HEK293 (cell line): ENCODE data around the gene NCBP2.
A peak's percentile ranks its signal among the peaks of the same experiment; 100 is the strongest.

Experiments used
- ATF2 ChIP-seq: fragments of 450-650 bp; formaldehyde crosslinking; IDR thresholded peaks from 2 replicates; pipeline ENCODE4 v1.5.1; 2016; ENCODE audit warnings: missing biosample characterization, missing genetic modification characterization, low read depth
- CTCF ChIP-seq: fragments of 450-650 bp; formaldehyde crosslinking; IDR thresholded peaks from 2 replicates; pipeline ENCODE4 v1.5.1; 2016; ENCODE audit warnings: missing biosample characterization, missing genetic modification characterization
- ELK4 ChIP-seq: IDR thresholded peaks from 2 replicates; pipeline ENCODE4 v1.6.1; 2011; ENCODE audit warnings: mild to moderate bottlenecking, low read depth, low read length, borderline replicate concordance
- GLIS2 ChIP-seq: fragments of 450-650 bp; formaldehyde crosslinking; IDR thresholded peaks from 2 replicates; pipeline ENCODE4 v1.5.1; 2016; ENCODE audit warnings: missing biosample characterization, missing genetic modification characterization
- INSM2 ChIP-seq: fragments of 450-650 bp; formaldehyde crosslinking; IDR thresholded peaks from 2 replicates; pipeline ENCODE4 v1.5.1; 2016; ENCODE audit warnings: missing biosample characterization, missing genetic modification characterization
- KLF8 ChIP-seq: fragments of 450-650 bp; formaldehyde crosslinking; IDR thresholded peaks from 2 replicates; pipeline ENCODE4 v1.5.1; 2016; ENCODE audit warnings: missing biosample characterization, missing genetic modification characterization
- MZF1 ChIP-seq: fragments of 450-650 bp; formaldehyde crosslinking; IDR thresholded peaks from 2 replicates; pipeline ENCODE4 v1.5.1; 2017; ENCODE audit warnings: missing biosample characterization, missing genetic modification characterization, borderline replicate concordance
- PRDM10 ChIP-seq: fragments of 450-650 bp; formaldehyde crosslinking; IDR thresholded peaks from 2 replicates; pipeline ENCODE4 v1.5.1; 2016; ENCODE audit warnings: missing biosample characterization, missing genetic modification characterization
- SCRT2 ChIP-seq: fragments of 450-650 bp; formaldehyde crosslinking; IDR thresholded peaks from 2 replicates; pipeline ENCODE4 v1.5.1; 2016; ENCODE audit warnings: missing biosample characterization, missing genetic modification characterization
- SP7 ChIP-seq: fragments of 450-650 bp; formaldehyde crosslinking; IDR thresholded peaks from 2 replicates; pipeline ENCODE4 v1.5.1; 2016; ENCODE audit warnings: missing biosample characterization, missing genetic modification characterization
- TCF7L2 ChIP-seq: IDR thresholded peaks from 2 replicates; pipeline ENCODE4 v1.6.1; 2011; ENCODE audit warnings: low read depth, mild to moderate bottlenecking, inconsistent platforms, low read length, moderate library complexity, borderline replicate concordance
- ZEB2 ChIP-seq: fragments of 450-650 bp; formaldehyde crosslinking; IDR thresholded peaks from 2 replicates; pipeline ENCODE4 v1.5.1; 2016; ENCODE audit warnings: missing biosample characterization, missing genetic modification characterization
- ZFP3 ChIP-seq: fragments of 450-650 bp; formaldehyde crosslinking; IDR thresholded peaks from 2 replicates; pipeline ENCODE4 v1.5.1; 2016; ENCODE audit warnings: low read depth, missing biosample characterization, missing genetic modification characterization
- ZFP69B ChIP-seq: fragments of 450-650 bp; formaldehyde crosslinking; IDR thresholded peaks from 2 replicates; pipeline ENCODE4 v1.5.1; 2016; ENCODE audit warnings: missing biosample characterization, missing genetic modification characterization
- ZNF146 ChIP-seq: fragments of 450-650 bp; formaldehyde crosslinking; IDR thresholded peaks from 2 replicates; pipeline ENCODE4 v1.5.1; 2016; ENCODE audit warnings: missing biosample characterization, missing genetic modification characterization
- ZNF16 ChIP-seq: fragments of 450-650 bp; formaldehyde crosslinking; IDR thresholded peaks from 2 replicates; pipeline ENCODE4 v1.5.1; 2016; ENCODE audit warnings: low read depth, missing biosample characterization, missing genetic modification characterization
- ZNF19 ChIP-seq: fragments of 450-650 bp; formaldehyde crosslinking; IDR thresholded peaks from 2 replicates; pipeline ENCODE4; 2016; ENCODE audit warnings: missing biosample characterization, missing genetic modification characterization, low read depth
- ZNF324 ChIP-seq: fragments of 450-650 bp; formaldehyde crosslinking; IDR thresholded peaks from 2 replicates; pipeline ENCODE4 v1.5.1; 2016; ENCODE audit warnings: missing biosample characterization, missing genetic modification characterization
- ZNF362 ChIP-seq: fragments of 450-650 bp; formaldehyde crosslinking; IDR thresholded peaks from 2 replicates; pipeline ENCODE4 v1.5.1; 2016; ENCODE audit warnings: missing biosample characterization, missing genetic modification characterization
- ZNF398 ChIP-seq: fragments of 450-650 bp; formaldehyde crosslinking; IDR thresholded peaks from 2 replicates; pipeline ENCODE4 v1.5.1; 2017; ENCODE audit warnings: missing biosample characterization, missing genetic modification characterization
- ZNF473 ChIP-seq: fragments of 450-650 bp; formaldehyde crosslinking; IDR thresholded peaks from 2 replicates; pipeline ENCODE4 v1.5.1; 2017; ENCODE audit warnings: missing biosample characterization, missing genetic modification characterization
- ZNF48 ChIP-seq: fragments of 450-650 bp; formaldehyde crosslinking; IDR thresholded peaks from 2 replicates; pipeline ENCODE4 v1.5.1; 2016; ENCODE audit warnings: missing biosample characterization, missing genetic modification characterization
- ZNF571 ChIP-seq: fragments of 450-650 bp; formaldehyde crosslinking; IDR thresholded peaks from 2 replicates; pipeline ENCODE4 v1.5.0; 2017; ENCODE audit warnings: missing biosample characterization, missing genetic modification characterization
- ZNF664 ChIP-seq: fragments of 450-650 bp; formaldehyde crosslinking; IDR thresholded peaks from 2 replicates; pipeline ENCODE4 v1.5.1; 2016; ENCODE audit warnings: missing biosample characterization, missing genetic modification characterization
- ZSCAN5A ChIP-seq: fragments of 450-650 bp; formaldehyde crosslinking; IDR thresholded peaks from 2 replicates; pipeline ENCODE4 v1.5.1; 2016; ENCODE audit warnings: missing biosample characterization, missing genetic modification characterization

The NCBP2 gene

GRCh38 chr3:196942226-196942914 is at the start of gene NCBP2 (continued):
- TF ChIP-seq MZF1 (tag by site-specific recombination), result no peak
- no peak for TF ChIP-seq SCRT2
- peak; percentile 86 for TF ChIP-seq ATF2 (tag by site-specific recombination)
- TF ChIP-seq ZFP3, result 0 out of 2 replicates have a peak, but pooled peaks have one; percentile 35
- no peak for TF ChIP-seq ZNF664
- TF ChIP-seq ZNF398, result no peak
- no peak for TF ChIP-seq ZNF362
- TF ChIP-seq ZSCAN5A (tag by site-specific recombination), result no peak
- no peak for TF ChIP-seq TCF7L2
- TF ChIP-seq GLIS2, result peak; percentile 66
- peak; percentile 49; the same call in 1 of the 2 replicates for TF ChIP-seq INSM2 (tag by site-specific recombination)
- TF ChIP-seq ZNF473 (tag by site-specific recombination), result no peak
- no peak for TF ChIP-seq ZNF19 (tag by site-specific recombination)
- peak; percentile 95 for TF ChIP-seq CTCF (tag by site-specific recombination)
- TF ChIP-seq KLF8 (tag by site-specific recombination), result peak; percentile 56
- no peak for TF ChIP-seq ZNF571 (tag by site-specific recombination)
- TF ChIP-seq PRDM10 (tag by site-specific recombination), result peak; percentile 30; the same call in 1 of the 2 replicates
- TF ChIP-seq ZNF324 (tag by site-specific recombination), result 0 out of 2 replicates have a peak, but pooled peaks have one; percentile 62
- peak; percentile 63; the same call in 1 of the 2 replicates for TF ChIP-seq ZFP69B
- peak; percentile 82 for TF ChIP-seq SP7 (tag by site-specific recombination)
- TF ChIP-seq ZNF48 (tag by site-specific recombination), result no peak
- no peak for TF ChIP-seq ZNF16 (tag by site-specific recombination)
- peak; percentile 88; the same call in 1 of the 2 replicates for TF ChIP-seq ELK4
- TF ChIP-seq ZNF146, result 0 out of 2 replicates have a peak, but pooled peaks have one; percentile 41
- TF ChIP-seq ZEB2 (tag by site-specific recombination), result peak; percentile 95
